ENCODE data around the gene ZBTB5. TPM values are rescaled to one million over a fixed set of nuclear protein-coding genes. Genes with fewer than 3 reads are reported as not detected.
A peak's percentile ranks its signal among the peaks of the same experiment; 100 is the strongest.

The ZBTB5 gene
- total and polyA plus RNA-seq, 2 of the 8 experiments (the other 6 are each of a cell fraction or from before 2014, with no cell fraction given), result 13.3 to 14.5 TPM

DNA sequence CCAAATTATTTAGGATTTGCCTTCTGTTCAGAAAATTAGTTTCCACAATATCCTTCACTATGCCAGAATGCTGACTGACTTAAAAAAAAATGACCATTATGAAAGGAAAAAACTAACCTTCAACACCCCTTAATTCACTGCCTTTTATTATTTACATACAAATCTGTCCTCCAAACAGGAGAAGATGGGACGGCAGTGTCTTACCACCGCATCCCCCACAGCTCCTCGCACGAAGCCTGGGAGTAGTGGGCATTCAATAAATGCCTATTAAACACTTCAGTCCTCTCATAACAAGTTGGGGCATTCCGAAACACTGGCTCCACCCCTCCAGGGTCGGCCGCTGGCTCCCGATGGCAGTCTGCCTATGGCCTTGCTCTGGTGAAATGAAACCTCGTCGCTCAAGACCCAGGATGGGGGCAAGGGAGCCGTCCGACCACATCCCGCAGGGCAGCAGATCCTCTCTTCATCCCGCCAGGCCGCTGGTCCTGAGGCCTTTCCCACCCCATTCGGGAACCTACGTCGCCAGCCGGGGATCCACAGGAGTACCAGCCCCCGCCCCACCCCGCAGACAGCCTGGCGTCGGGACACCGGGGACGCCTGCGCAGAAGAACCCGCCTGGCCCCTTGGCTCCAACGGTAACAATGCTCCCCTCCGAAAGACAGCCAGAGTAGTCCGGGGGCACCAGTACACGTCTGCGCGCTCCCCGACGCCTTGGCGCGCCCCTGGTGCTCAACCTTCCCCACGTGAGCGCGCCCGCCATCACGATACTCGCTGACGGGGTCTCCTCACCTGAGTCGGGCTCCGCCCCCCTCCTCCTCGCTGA is 613 bp downstream of the ZBTB5 start (continued):
- TF ChIP-seq KDM5A (IDR thresholded peaks at IDR 0.05; ENCODE audit: low read length) (peak; percentile 13; the same call in 1 of the 2 replicates), RAD21 (IDR thresholded peaks at IDR 0.05 in 1 of 2, conservative IDR thresholded peaks at IDR 0.05 in 1 of 2; ENCODE audit: low read depth in 2 of 2, low read length in 2 of 2) (no peak), TEAD4 (IDR thresholded peaks at IDR 0.05; ENCODE audit: low read depth, low read length) (no peak), POLR2AphosphoS5 (IDR thresholded peaks at IDR 0.05; ENCODE audit: low read depth, low read length) (peak; percentile 86), EGR1 (IDR thresholded peaks at IDR 0.05; ENCODE audit: borderline replicate concordance, low read depth, low read length) (no peak), RBBP5 (IDR thresholded peaks at IDR 0.05; ENCODE audit: borderline replicate concordance, low read depth, low read length) (peak; percentile 63; the same call in 1 of the 2 replicates), KDM4A (IDR thresholded peaks at IDR 0.05; ENCODE audit: low read depth, low read length, severe bottlenecking) (peak; percentile 68), TBP (IDR thresholded peaks at IDR 0.05; ENCODE audit: low read depth, low read length) (peak; percentile 41)
- TF ChIP-seq, protein P1, sequence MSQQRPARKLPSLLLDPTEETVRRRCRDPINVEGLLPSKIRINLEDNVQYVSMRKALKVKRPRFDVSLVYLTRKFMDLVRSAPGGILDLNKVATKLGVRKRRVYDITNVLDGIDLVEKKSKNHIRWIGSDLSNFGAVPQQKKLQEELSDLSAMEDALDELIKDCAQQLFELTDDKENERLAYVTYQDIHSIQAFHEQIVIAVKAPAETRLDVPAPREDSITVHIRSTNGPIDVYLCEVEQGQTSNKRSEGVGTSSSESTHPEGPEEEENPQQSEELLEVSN (IDR thresholded peaks at IDR 0.05), result peak; percentile 29; the same call in 1 of the 2 replicates
- TF ChIP-seq, protein P2, sequence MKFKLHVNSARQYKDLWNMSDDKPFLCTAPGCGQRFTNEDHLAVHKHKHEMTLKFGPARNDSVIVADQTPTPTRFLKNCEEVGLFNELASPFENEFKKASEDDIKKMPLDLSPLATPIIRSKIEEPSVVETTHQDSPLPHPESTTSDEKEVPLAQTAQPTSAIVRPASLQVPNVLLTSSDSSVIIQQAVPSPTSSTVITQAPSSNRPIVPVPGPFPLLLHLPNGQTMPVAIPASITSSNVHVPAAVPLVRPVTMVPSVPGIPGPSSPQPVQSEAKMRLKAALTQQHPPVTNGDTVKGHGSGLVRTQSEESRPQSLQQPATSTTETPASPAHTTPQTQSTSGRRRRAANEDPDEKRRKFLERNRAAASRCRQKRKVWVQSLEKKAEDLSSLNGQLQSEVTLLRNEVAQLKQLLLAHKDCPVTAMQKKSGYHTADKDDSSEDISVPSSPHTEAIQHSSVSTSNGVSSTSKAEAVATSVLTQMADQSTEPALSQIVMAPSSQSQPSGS (IDR thresholded peaks at IDR 0.05; ENCODE audit: low read length), result no peak
- TF ChIP-seq, protein P3, sequence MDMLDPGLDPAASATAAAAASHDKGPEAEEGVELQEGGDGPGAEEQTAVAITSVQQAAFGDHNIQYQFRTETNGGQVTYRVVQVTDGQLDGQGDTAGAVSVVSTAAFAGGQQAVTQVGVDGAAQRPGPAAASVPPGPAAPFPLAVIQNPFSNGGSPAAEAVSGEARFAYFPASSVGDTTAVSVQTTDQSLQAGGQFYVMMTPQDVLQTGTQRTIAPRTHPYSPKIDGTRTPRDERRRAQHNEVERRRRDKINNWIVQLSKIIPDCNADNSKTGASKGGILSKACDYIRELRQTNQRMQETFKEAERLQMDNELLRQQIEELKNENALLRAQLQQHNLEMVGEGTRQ (IDR thresholded peaks at IDR 0.05; ENCODE audit: low read length), result peak; percentile 57
- TF ChIP-seq, protein P4, sequence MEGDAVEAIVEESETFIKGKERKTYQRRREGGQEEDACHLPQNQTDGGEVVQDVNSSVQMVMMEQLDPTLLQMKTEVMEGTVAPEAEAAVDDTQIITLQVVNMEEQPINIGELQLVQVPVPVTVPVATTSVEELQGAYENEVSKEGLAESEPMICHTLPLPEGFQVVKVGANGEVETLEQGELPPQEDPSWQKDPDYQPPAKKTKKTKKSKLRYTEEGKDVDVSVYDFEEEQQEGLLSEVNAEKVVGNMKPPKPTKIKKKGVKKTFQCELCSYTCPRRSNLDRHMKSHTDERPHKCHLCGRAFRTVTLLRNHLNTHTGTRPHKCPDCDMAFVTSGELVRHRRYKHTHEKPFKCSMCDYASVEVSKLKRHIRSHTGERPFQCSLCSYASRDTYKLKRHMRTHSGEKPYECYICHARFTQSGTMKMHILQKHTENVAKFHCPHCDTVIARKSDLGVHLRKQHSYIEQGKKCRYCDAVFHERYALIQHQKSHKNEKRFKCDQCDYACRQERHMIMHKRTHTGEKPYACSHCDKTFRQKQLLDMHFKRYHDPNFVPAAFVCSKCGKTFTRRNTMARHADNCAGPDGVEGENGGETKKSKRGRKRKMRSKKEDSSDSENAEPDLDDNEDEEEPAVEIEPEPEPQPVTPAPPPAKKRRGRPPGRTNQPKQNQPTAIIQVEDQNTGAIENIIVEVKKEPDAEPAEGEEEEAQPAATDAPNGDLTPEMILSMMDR (IDR thresholded peaks at IDR 0.05; ENCODE audit: control extremely low read depth in 1 of 3, insufficient read depth in 1 of 3, low read depth in 1 of 3, low read length in 3 of 3), result no peak

Measured in H1 (cell line).